Choroid plexus epithelial cell (primary cell): ENCODE measurements around the gene OCLN.
A peak's percentile ranks its signal among the peaks of the same experiment; 100 is the strongest.
"Not testable (repeated sequence)": the region's sequence is repeated elsewhere in the genome, so short reads cannot be mapped to it uniquely, and the experiment has no call there.

Experiments
- DNase-seq: peaks from one replicate; pipeline ENCODE4 v3.0.0-alpha.2; 2010; ENCODE audit warnings: low read depth
- H3K4me3 ChIP-seq: 2 replicates; pipeline ENCODE4 v1.5.1; 2011; ENCODE audit warnings: low read depth, mild to moderate bottlenecking, control low read depth, low read length, moderate library complexity
- CTCF ChIP-seq: conservative IDR thresholded peaks from 2 replicates; pipeline ENCODE4 v1.5.1; 2011; ENCODE audit warnings: low read depth, mild to moderate bottlenecking, control low read depth, inconsistent platforms, low read length, moderate library complexity

The OCLN gene

GRCh38 chr5:69454460-69455249 lies 37.9 kb upstream of the OCLN start:
- no peak overlapping the region for H3K4me3 ChIP-seq
- no peak for DNase-seq
- TF ChIP-seq CTCF, result no peak

GRCh38 chr5:69455428-69455988 lies 37.1 kb upstream of the OCLN start:
- not testable (repeated sequence) for H3K4me3 ChIP-seq, DNase-seq

- TF ChIP-seq CTCF, result no peak
- DNase-seq, result no peak
- H3K4me3 ChIP-seq, result no peak overlapping the region
Observed at GRCh38 chr5:69462170-69462569, 30.4 kb upstream of the OCLN start.

GRCh38 chr5:69466375-69466774 lies 26.2 kb upstream of the OCLN start:
- not testable (repeated sequence) for DNase-seq, H3K4me3 ChIP-seq

- peak; percentile 20 for DNase-seq
- H3K4me3 ChIP-seq, result no peak overlapping the region
- TF ChIP-seq CTCF, result no peak
Observed at GRCh38 chr5:69467442-69468225, 25.0 kb upstream of the OCLN start.

- no peak for DNase-seq
Observed at GRCh38 chr5:69468631-69469030, 24.0 kb upstream of the OCLN start.

GRCh38 chr5:69471516-69471915 lies 21.1 kb upstream of the OCLN start:
- DNase-seq, H3K4me3 ChIP-seq: not testable (repeated sequence)

More at GRCh38 chr5:69468631-69469030, 24.0 kb upstream of the OCLN start:
- no peak for TF ChIP-seq CTCF
- H3K4me3 ChIP-seq, result no peak overlapping the region

GRCh38 chr5:69472535-69473143 lies 20.0 kb upstream of the OCLN start:
- DNase-seq, result not testable (repeated sequence)

More at GRCh38 chr5:69472535-69473143, 20.0 kb upstream of the OCLN start:
- not testable (repeated sequence) for H3K4me3 ChIP-seq
